Measurements from ENCODE around the gene EEPD1. TPM values are rescaled to one million over a fixed set of nuclear protein-coding genes. Genes with fewer than 3 reads are reported as not detected.

Gene EEPD1
- total RNA-seq, 6 experiments from 2014 or later, result 5.9 to 18.6 (median 10.6) TPM

DNA sequence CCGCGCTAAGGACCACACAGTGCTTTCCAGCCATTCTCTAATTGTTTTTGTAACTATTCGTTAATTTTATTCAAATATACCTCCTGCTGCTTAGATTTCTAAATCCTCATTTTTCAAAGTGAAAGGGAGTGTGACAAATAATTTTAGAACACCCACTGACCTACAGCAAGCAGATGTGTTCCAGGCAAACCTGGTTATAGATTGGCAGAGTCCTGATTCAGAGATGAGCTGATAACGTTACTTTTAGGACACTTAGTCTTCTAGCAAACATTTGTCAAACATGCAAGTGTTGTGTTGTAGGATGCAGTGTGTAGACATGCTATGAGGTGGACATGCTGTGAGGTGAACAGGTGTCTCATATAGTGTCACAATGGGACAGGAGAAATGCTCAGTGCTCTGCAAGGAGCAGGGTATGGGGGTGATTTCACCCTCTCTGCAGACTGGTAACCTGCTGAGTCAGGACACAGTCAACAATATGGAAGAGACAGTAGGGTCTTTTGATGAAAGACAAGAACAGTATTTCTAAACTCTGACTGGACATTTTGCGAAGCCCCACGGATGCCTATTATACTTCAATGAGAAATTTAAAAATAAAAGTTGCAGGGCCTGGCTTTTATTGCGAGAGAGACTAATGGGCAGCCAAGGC, 144.4 kb downstream of the EEPD1 start:
- TF ChIP-seq, protein P1, sequence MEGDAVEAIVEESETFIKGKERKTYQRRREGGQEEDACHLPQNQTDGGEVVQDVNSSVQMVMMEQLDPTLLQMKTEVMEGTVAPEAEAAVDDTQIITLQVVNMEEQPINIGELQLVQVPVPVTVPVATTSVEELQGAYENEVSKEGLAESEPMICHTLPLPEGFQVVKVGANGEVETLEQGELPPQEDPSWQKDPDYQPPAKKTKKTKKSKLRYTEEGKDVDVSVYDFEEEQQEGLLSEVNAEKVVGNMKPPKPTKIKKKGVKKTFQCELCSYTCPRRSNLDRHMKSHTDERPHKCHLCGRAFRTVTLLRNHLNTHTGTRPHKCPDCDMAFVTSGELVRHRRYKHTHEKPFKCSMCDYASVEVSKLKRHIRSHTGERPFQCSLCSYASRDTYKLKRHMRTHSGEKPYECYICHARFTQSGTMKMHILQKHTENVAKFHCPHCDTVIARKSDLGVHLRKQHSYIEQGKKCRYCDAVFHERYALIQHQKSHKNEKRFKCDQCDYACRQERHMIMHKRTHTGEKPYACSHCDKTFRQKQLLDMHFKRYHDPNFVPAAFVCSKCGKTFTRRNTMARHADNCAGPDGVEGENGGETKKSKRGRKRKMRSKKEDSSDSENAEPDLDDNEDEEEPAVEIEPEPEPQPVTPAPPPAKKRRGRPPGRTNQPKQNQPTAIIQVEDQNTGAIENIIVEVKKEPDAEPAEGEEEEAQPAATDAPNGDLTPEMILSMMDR (IDR thresholded peaks at IDR 0.05), result no peak
- no peak for TF ChIP-seq POLR2A (IDR thresholded peaks at IDR 0.05)
- H3K9me3 ChIP-seq, result no peaks in the 10 kb centered on the region
- H3K36me3 ChIP-seq, result peaks cover 0 to 4% (median 0%) of the 10 kb centered on the region in 4 donors
- DNase-seq (no peak), ATAC-seq (no peak)
- 80% methylated on average over 5 of the region's 7 CpGs for WGBS (ENCODE audit: insufficient coverage, low coverage, low lambda C conversion rate, missing lambda C conversion rate)
- intact Hi-C loops (cut with DNase I), result no loop called here
- no peaks in the 10 kb centered on the region for H3K27me3 ChIP-seq
- no peak overlapping the region for H3K27ac ChIP-seq
- H3K4me1 ChIP-seq, result peaks cover 0 to 23% (median 2%) of the 10 kb centered on the region in 4 donors
- no peak overlapping the region for H3K4me3 ChIP-seq

DNA sequence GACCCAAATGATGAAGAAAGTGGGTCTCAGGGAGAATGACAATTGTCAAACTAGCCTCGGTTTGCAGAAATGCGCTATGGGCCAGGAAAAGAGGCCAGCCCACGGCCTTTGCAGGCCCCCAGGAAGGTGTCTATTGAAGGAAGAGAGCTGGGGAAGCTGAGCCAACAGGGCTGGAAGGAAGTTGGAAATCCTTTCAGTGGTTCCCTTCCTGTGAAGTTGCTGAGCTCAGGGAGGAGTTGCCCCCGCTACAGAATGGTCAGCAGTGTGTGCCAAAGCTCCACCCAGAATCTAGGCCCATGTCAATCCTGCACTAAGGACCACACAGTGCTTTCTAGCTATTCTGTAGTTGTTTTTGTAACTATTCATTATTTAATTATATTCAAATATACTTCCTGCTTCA, 145.1 kb downstream of the EEPD1 start:
- no peak for DNase-seq
- H3K9me3 ChIP-seq, result no peaks in the 10 kb centered on the region
- H3K36me3 ChIP-seq, result peaks cover 0 to 4% (median 0%) of the 10 kb centered on the region in 4 donors
- 65% methylated on average over 3 of the region's 4 CpGs for WGBS (ENCODE audit: insufficient coverage, low coverage, low lambda C conversion rate, missing lambda C conversion rate)
- H3K27me3 ChIP-seq, result no peaks in the 10 kb centered on the region
- H3K4me3 ChIP-seq, result no peak overlapping the region
- TF ChIP-seq POLR2A (IDR thresholded peaks at IDR 0.05), result no peak
- TF ChIP-seq, protein P1 (IDR thresholded peaks at IDR 0.05), result no peak
- peaks cover 0 to 23% (median 3%) of the 10 kb centered on the region in 4 donors for H3K4me1 ChIP-seq
- peak; percentile 12 to 41 (median 32) for ATAC-seq
- intact Hi-C loops (cut with DNase I), result no loop called here
- H3K27ac ChIP-seq, result no peak overlapping the region

- TF ChIP-seq, protein P1 (IDR thresholded peaks at IDR 0.05), result no peak
- peaks cover 0 to 4% (median 0%) of the 10 kb centered on the region in 4 donors for H3K36me3 ChIP-seq
- H3K4me3 ChIP-seq, result no peak overlapping the region
- H3K9me3 ChIP-seq, result no peaks in the 10 kb centered on the region
- peaks cover 0 to 34% (median 10%) of the 10 kb centered on the region in 4 donors for H3K4me1 ChIP-seq
- no peak for ATAC-seq
- H3K27ac ChIP-seq, result no peak overlapping the region
- no peak for DNase-seq
- 84% methylated on average over 3 of the region's 17 CpGs for WGBS (ENCODE audit: insufficient coverage, low coverage, low lambda C conversion rate, missing lambda C conversion rate)
- H3K27me3 ChIP-seq, result no peaks in the 10 kb centered on the region
- intact Hi-C loops (cut with DNase I), result no loop called here
Observed at GRCh38 chr7:36299223-36299774, 146.2 kb downstream of the EEPD1 start.

GRCh38 chr7:36299823-36300341, 146.8 kb downstream of the EEPD1 start:
- intact Hi-C loops (cut with DNase I), result no loop called here
- peaks cover 0 to 37% (median 10%) of the 10 kb centered on the region in 4 donors for H3K4me1 ChIP-seq
- TF ChIP-seq, protein P1 (IDR thresholded peaks at IDR 0.05), result no peak
- TF ChIP-seq POLR2A (IDR thresholded peaks at IDR 0.05), result no peak
- DNase-seq (no peak), ATAC-seq (no peak)
- no peaks in the 10 kb centered on the region for H3K27me3 ChIP-seq
- no peaks in the 10 kb centered on the region for H3K9me3 ChIP-seq
- no peak overlapping the region for H3K4me3 ChIP-seq
- 93% methylated on average over 9 of the region's 9 CpGs for WGBS (ENCODE audit: insufficient coverage, low coverage, low lambda C conversion rate, missing lambda C conversion rate)
- H3K36me3 ChIP-seq, result peaks cover 0 to 4% (median 0%) of the 10 kb centered on the region in 4 donors
- no peak overlapping the region for H3K27ac ChIP-seq
